A673 (cell line): Measurements from ENCODE around the gene TXNDC16. TPM values are rescaled to one million over a fixed set of nuclear protein-coding genes. Genes with fewer than 3 reads are reported as not detected.

ENCODE experiments used
- BruUV-seq: library from RNA; stranded (reverse); fragments of 400-500 nt; replicated peaks from 2 replicates; lab custom pipeline; 2021; lab: Mats Ljungman, UMichigan
- CTCF ChIA-PET: fragments of 300-600 bp; sonication (Branson Sonifier 250); formaldehyde crosslinking; loops from one replicate; lab custom pipeline; 2022; ENCODE audit warnings: antibody characterized with exemption; lab: Charles Lee
- POLR2A ChIA-PET: fragments of 300-600 bp; sonication (Branson Sonifier 250); formaldehyde crosslinking; loops from one replicate; lab custom pipeline; 2022; ENCODE audit warnings: antibody characterized with exemption; ENCODE audit not compliant: low non-redundant PET; lab: Charles Lee
- DNase-seq: peaks from one replicate; pipeline ENCODE4 v3.0.0-alpha.2; 2015; ENCODE audit warnings: low spot score
- H3K27ac ChIP-seq: fragments of 200-600 bp; sonication (generic); 2 replicates; pipeline ENCODE4 v1.5.1; 2016; ENCODE audit warnings: mixed run types, low read depth, mild to moderate bottlenecking, mixed read lengths, antibody characterized with exemption, low read length; ENCODE audit not compliant: poor library complexity, severe bottlenecking
- H3K27me3 ChIP-seq: fragments of 200-600 bp; sonication (generic); replicated peaks from 2 replicates; pipeline ENCODE4 v1.6.1; 2017; ENCODE audit warnings: mixed run types, low read depth, mild to moderate bottlenecking, mixed read lengths, antibody characterized with exemption, low read length; ENCODE audit not compliant: insufficient read depth, poor library complexity
- H3K36me3 ChIP-seq: fragments of 200-600 bp; sonication (generic); 2 replicates; pipeline ENCODE4 v1.6.1; 2016; ENCODE audit warnings: mixed run types, mild to moderate bottlenecking, mixed read lengths, antibody characterized with exemption, low read length; ENCODE audit not compliant: insufficient read depth, poor library complexity, severe bottlenecking
- H3K4me1 ChIP-seq: fragments of 200-600 bp; sonication (generic); 2 replicates; pipeline ENCODE4 v1.6.1; 2017; ENCODE audit warnings: mixed run types, mild to moderate bottlenecking, mixed read lengths, antibody characterized with exemption, low read length; ENCODE audit not compliant: insufficient read depth, poor library complexity, severe bottlenecking
- H3K4me3 ChIP-seq: fragments of 200-600 bp; sonication (generic); 2 replicates; pipeline ENCODE4 v1.5.1; 2016; ENCODE audit warnings: low read depth, mixed run types, mild to moderate bottlenecking, mixed read lengths, low read length; ENCODE audit not compliant: poor library complexity, severe bottlenecking
- H3K9me3 ChIP-seq: fragments of 200-600 bp; sonication (generic); 2 replicates; pipeline ENCODE4 v1.6.1; 2016; ENCODE audit warnings: mixed run types, low read depth, mild to moderate bottlenecking, mixed read lengths, antibody characterized with exemption, low read length; ENCODE audit not compliant: poor library complexity, severe bottlenecking
- EZH2 ChIP-seq: fragments of 200-600 bp; sonication (generic); IDR thresholded peaks from 2 replicates; pipeline ENCODE4 v1.6.1; 2017; ENCODE audit warnings: borderline replicate concordance, low read depth, mild to moderate bottlenecking, mixed read lengths, antibody characterized with exemption, low read length; ENCODE audit not compliant: poor library complexity, severe bottlenecking
- intact Hi-C: fragments of 100-400 bp; cut with micrococcal nuclease; formaldehyde crosslinking; loops from one replicate; pipeline ENCODE4 v1.10.0; 2022; ENCODE audit not compliant: unreplicated experiment
- total RNA-seq: library from RNA; stranded (reverse); gene quantifications from 2 replicates; pipeline ENCODE4 v1.2.3, GENCODE V29; 2021
- TF ChIP-seq, protein P1 (sequence below): fragments of 300-800, 200-600 bp; sonication (generic); conservative IDR thresholded peaks from 2 replicates; pipeline ENCODE4 v1.5.1; 2017; ENCODE audit warnings: low read depth, mild to moderate bottlenecking, antibody characterized with exemption, low read length, moderate library complexity, mixed read lengths

Gene TXNDC16
- total RNA-seq, 1 experiment from 2014 or later = 4.8 TPM

DNA sequence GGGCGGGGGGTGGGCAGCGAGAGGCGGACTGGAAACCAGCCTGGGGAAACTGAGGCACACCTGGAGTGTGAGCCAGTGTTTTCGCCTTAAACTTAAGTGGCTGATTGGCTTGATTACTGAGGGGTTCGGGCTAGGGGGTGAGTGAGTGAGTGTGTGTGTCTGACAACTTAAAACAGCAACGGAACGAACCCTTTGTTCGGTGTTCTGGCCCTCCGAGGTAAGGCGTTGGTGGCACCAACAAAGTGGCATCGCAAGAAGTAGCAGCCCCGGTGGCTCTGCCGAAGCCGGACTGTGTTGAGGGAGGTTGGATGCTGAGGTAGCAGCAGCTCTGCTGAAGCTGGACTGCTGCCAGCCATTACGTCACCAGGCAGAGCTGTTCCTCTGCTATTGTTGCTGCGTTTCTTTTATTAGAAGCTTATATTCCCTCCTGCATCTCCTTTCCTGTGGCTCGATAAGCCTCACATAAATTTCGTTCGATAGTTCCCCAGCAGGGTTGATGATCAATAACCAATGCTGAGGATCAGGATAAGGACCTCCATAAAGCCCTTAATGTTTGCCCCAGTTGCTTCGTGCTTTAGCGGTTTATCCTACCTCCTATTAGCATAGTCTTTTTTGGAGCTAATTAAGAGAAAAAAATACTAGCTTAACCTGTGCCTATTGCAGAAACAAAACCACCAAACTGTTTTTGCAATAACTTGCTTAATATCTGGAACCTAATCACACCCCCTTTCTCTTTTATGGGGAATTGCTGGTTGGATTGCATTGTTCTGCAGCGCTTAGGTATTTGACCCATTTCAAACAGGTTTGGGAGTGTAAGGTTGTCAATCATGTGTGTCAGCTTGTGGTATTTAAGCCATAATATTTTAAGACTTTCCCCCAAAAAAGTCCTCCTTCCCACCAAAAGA lies 1.6 kb upstream of the TXNDC16 start:
- peak overlapping the region; percentile 81 for H3K4me3 ChIP-seq
- no peaks in the 10 kb centered on the region for H3K9me3 ChIP-seq
- BruUV-seq = no TSS peak
- peak; percentile 88 for DNase-seq
- TF ChIP-seq EZH2 = no peak
- TF ChIP-seq, protein P1, sequence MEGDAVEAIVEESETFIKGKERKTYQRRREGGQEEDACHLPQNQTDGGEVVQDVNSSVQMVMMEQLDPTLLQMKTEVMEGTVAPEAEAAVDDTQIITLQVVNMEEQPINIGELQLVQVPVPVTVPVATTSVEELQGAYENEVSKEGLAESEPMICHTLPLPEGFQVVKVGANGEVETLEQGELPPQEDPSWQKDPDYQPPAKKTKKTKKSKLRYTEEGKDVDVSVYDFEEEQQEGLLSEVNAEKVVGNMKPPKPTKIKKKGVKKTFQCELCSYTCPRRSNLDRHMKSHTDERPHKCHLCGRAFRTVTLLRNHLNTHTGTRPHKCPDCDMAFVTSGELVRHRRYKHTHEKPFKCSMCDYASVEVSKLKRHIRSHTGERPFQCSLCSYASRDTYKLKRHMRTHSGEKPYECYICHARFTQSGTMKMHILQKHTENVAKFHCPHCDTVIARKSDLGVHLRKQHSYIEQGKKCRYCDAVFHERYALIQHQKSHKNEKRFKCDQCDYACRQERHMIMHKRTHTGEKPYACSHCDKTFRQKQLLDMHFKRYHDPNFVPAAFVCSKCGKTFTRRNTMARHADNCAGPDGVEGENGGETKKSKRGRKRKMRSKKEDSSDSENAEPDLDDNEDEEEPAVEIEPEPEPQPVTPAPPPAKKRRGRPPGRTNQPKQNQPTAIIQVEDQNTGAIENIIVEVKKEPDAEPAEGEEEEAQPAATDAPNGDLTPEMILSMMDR = no peak
- H3K27ac ChIP-seq = peak overlapping the region; percentile 55
- no peaks in the 10 kb centered on the region for H3K36me3 ChIP-seq
- ChIA-PET CTCF (no interaction called here), POLR2A (no interaction called here)
- no peaks in the 10 kb centered on the region for H3K27me3 ChIP-seq
- H3K4me1 ChIP-seq = peaks cover 17% of the 10 kb centered on the region
- intact Hi-C loops = loop anchor here (5.0 kb wide), 1 partner anchor 138 kb away; no protein-coding TSS in a partner anchor

DNA sequence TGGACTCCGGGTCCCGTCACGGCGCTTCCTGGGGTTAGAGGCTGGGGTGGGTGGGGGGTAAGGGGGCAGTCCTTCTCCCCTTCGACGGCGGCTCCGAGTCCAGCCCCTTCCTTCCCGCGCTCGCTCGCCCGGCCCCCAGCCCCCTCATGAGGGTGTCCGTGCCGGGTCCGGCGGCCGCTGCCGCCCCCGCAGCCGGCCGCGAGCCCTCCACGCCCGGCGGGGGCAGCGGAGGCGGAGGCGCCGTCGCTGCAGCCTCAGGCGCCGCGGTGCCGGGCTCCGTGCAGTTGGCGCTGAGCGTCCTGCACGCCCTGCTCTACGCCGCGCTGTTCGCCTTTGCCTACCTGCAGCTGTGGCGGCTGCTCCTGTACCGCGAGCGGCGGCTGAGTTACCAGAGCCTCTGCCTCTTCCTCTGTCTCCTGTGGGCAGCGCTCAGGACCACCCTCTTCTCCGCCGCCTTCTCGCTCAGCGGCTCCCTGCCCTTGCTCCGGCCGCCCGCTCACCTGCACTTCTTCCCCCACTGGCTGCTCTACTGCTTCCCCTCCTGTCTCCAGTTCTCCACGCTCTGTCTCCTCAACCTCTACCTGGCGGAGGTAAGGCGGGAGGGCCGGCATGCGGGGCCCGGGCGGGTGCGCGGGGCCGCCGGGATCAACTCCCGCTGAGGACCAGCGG lies 831 bp upstream of the TXNDC16 start:
- no peaks in the 10 kb centered on the region for H3K9me3 ChIP-seq
- DNase-seq = peak; percentile 46
- peak overlapping the region; percentile 55 for H3K27ac ChIP-seq
- H3K27me3 ChIP-seq = no peaks in the 10 kb centered on the region
- no TSS peak for BruUV-seq
- TF ChIP-seq, protein P1 = no peak
- no peak for TF ChIP-seq EZH2
- no peaks in the 10 kb centered on the region for H3K36me3 ChIP-seq
- ChIA-PET CTCF (no interaction called here), POLR2A (no interaction called here)
- H3K4me1 ChIP-seq = peaks cover 17% of the 10 kb centered on the region
- H3K4me3 ChIP-seq = peak overlapping the region; percentile 81
- intact Hi-C loops = loop anchor here (5.0 kb wide), 1 partner anchor 139 kb away; no protein-coding TSS in a partner anchor

DNA sequence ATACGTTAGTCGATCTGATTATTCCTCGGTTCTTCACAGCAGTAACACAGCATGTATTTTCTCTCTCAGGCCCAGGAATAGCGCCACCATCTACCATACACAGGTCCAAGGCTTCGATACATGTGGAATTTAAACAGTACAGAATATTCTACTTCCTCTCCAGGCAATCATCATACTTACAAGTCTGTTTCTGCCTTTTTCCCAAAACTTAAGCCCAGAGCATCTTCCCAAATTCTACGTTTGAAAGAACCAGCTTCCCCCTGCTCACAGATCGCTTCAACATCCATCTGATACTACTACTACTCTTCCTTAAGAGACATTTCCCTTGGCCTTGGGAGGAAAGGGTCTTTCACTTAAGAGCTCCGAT lies 626 bp downstream of the TXNDC16 start:
- no peak for TF ChIP-seq EZH2
- TF ChIP-seq, protein P1 = peak; percentile 54
- no peaks in the 10 kb centered on the region for H3K9me3 ChIP-seq
- H3K27me3 ChIP-seq = no peaks in the 10 kb centered on the region
- CTCF ChIA-PET = interaction anchor here (0.6 kb wide), 1 partner anchor 490 kb away, joined by 3 read pairs; no protein-coding TSS in a partner anchor
- peak overlapping the region; percentile 56 for H3K27ac ChIP-seq
- intact Hi-C loops = loop anchor here (5.0 kb wide), 1 partner anchor 141 kb away; no protein-coding TSS in a partner anchor
- peaks cover 17% of the 10 kb centered on the region for H3K4me1 ChIP-seq
- no TSS peak for BruUV-seq
- H3K4me3 ChIP-seq = peak overlapping the region; percentile 81
- POLR2A ChIA-PET = interaction anchor here (0.6 kb wide), 1 partner anchor 44 kb away, joined by 3 read pairs; no protein-coding TSS in a partner anchor
- peak; percentile 42 for DNase-seq
- H3K36me3 ChIP-seq = no peaks in the 10 kb centered on the region
